ENCODE measurements around the gene SNX11. TPM values are rescaled to one million over a fixed set of nuclear protein-coding genes. Genes with fewer than 3 reads are reported as not detected.

The SNX11 gene
- polyA plus RNA-seq, 1 experiment: 27.3 TPM

GRCh38 chr17:48081858-48082257 lies 25.7 kb upstream of the SNX11 start:
- POLR2A ChIA-PET: no interaction called here

GRCh38 chr17:48084932-48085331 lies 22.6 kb upstream of the SNX11 start:
- H3K36me3 ChIP-seq (ENCODE audit: control insufficient read depth, insufficient read depth, low read length): no peaks in the 10 kb centered on the region
- no peak for TF ChIP-seq CTCF (IDR thresholded peaks at IDR 0.05; ENCODE audit: insufficient read depth, low read depth, low read length)
- ChIA-PET POLR2A (interaction anchor here (0.5 kb wide), 1 partner anchor 139 kb away, joined by 5 read pairs; no protein-coding TSS in a partner anchor), CTCF (interaction anchor here (1.3 to 3.0 kb wide), 3 partner anchors 10 to 59 kb away, joined by 5 to 10 read pairs (median 10); no protein-coding TSS in a partner anchor)
- DNase-seq (ENCODE audit: low read depth): no peak
- H3K27me3 ChIP-seq (ENCODE audit: control insufficient read depth, insufficient read depth, low read length): no peaks in the 10 kb centered on the region
- H3K4me3 ChIP-seq (ENCODE audit: low read depth, low read length): no peak overlapping the region

More at GRCh38 chr17:48081858-48082257, 25.7 kb upstream of the SNX11 start:
- no peak for TF ChIP-seq CTCF (IDR thresholded peaks at IDR 0.05; ENCODE audit: insufficient read depth, low read depth, low read length)
- no peaks in the 10 kb centered on the region for H3K36me3 ChIP-seq (ENCODE audit: control insufficient read depth, insufficient read depth, low read length)
- H3K27me3 ChIP-seq (ENCODE audit: control insufficient read depth, insufficient read depth, low read length): no peaks in the 10 kb centered on the region
- CTCF ChIA-PET: interaction anchor here (0.6 to 10.6 kb wide), 5 partner anchors 14 to 447 kb away, joined by 3 to 200 read pairs (median 3); no protein-coding TSS in a partner anchor
- no peak overlapping the region for H3K4me3 ChIP-seq (ENCODE audit: low read depth, low read length)
- no peak for DNase-seq (ENCODE audit: low read depth)

GRCh38 chr17:48093341-48094045 lies 14.1 kb upstream of the SNX11 start:
- POLR2A ChIA-PET: no interaction called here
- TF ChIP-seq CTCF (IDR thresholded peaks at IDR 0.05; ENCODE audit: insufficient read depth, low read depth, low read length): no peak
- DNase-seq (ENCODE audit: low read depth): no peak
- Histone ChIP-seq H3K36me3 (ENCODE audit: control insufficient read depth, insufficient read depth, low read length) (peaks cover 1% of the 10 kb centered on the region), H3K4me3 (ENCODE audit: low read depth, low read length) (no peak overlapping the region), H3K27me3 (ENCODE audit: control insufficient read depth, insufficient read depth, low read length) (no peaks in the 10 kb centered on the region)
- CTCF ChIA-PET: interaction anchor here (1.4 to 5.5 kb wide), 2 partner anchors 14 to 68 kb away, joined by 5 to 56 read pairs; no protein-coding TSS in a partner anchor

- H3K27me3 ChIP-seq (ENCODE audit: control insufficient read depth, insufficient read depth, low read length): no peaks in the 10 kb centered on the region
- H3K4me3 ChIP-seq (ENCODE audit: low read depth, low read length): no peak overlapping the region
- DNase-seq (ENCODE audit: low read depth): no peak
- ChIA-PET POLR2A (no interaction called here), CTCF (interaction anchor here (0.8 to 5.5 kb wide), 4 partner anchors 11 to 69 kb away, joined by 3 to 56 read pairs (median 20); no protein-coding TSS in a partner anchor)
- no peak for TF ChIP-seq CTCF (IDR thresholded peaks at IDR 0.05; ENCODE audit: insufficient read depth, low read depth, low read length)
- H3K36me3 ChIP-seq (ENCODE audit: control insufficient read depth, insufficient read depth, low read length): peaks cover 1% of the 10 kb centered on the region
Measured at GRCh38 chr17:48095611-48096010, 12.0 kb upstream of the SNX11 start.

- CTCF ChIA-PET: interaction anchor here (0.9 to 5.7 kb wide), 5 partner anchors 18 to 121 kb away, joined by 3 to 26 read pairs (median 4); no protein-coding TSS in a partner anchor
Measured at GRCh38 chr17:48100160-48100559, 7.4 kb upstream of the SNX11 start.

More at GRCh38 chr17:48100160-48100559, 7.4 kb upstream of the SNX11 start:
- DNase-seq (ENCODE audit: low read depth): peak; percentile 31
- no peak for TF ChIP-seq CTCF (IDR thresholded peaks at IDR 0.05; ENCODE audit: insufficient read depth, low read depth, low read length)
- no peaks in the 10 kb centered on the region for H3K27me3 ChIP-seq (ENCODE audit: control insufficient read depth, insufficient read depth, low read length)
- POLR2A ChIA-PET: interaction anchor here (0.6 kb wide), 1 partner anchor 32 kb away, joined by 3 read pairs; no protein-coding TSS in a partner anchor
- H3K36me3 ChIP-seq (ENCODE audit: control insufficient read depth, insufficient read depth, low read length): peaks cover 1% of the 10 kb centered on the region; the same call in 1 of the 2 replicates
- H3K4me3 ChIP-seq (ENCODE audit: low read depth, low read length): peak overlapping the region; percentile 96

Measured in BJ (cell line).